ENCODE data around the gene SKIDA1. TPM values are rescaled to one million over a fixed set of nuclear protein-coding genes. Genes with fewer than 3 reads are reported as not detected.

The SKIDA1 gene
- total and polyA plus RNA-seq, 12 donors, result 0.64 to 3.5 (median 2.4) TPM

- Histone ChIP-seq H3K27ac (peak overlapping the region; percentile 98 to 99 (median 98)), H3K36me3 (replicated peaks in 1 of 2) (no peaks in the 10 kb centered on the region), H3K4me1 (replicated peaks in 1 of 2) (peaks cover 3 to 28% of the 10 kb centered on the region in 2 donors), H3K27me3 (no peaks in the 10 kb centered on the region), H3K9me3 (replicated peaks in 1 of 3) (no peaks in the 10 kb centered on the region), H3K4me3 (peak overlapping the region; percentile 13 to 71 (median 60))
- DNase-seq, result peak in 1 of 7 donors; percentile 60
- TF ChIP-seq CTCF (IDR thresholded peaks at IDR 0.05) (no peak), POLR2A (IDR thresholded peaks at IDR 0.05) (no peak)
- intact Hi-C loops (cut with DNase I), result no loop called here
- WGBS, 4 donors, result 1 to 5% (median 4%) methylated on average over 23 of the region's 23 CpGs
Measured at GRCh38 chr10:21524526-21525366, 736 bp downstream of the SKIDA1 start.

GRCh38 chr10:21524131-21524525 lies 1.4 kb downstream of the SKIDA1 start:
- Histone ChIP-seq H3K27ac (peak overlapping the region; percentile 98 to 99 (median 98)), H3K27me3 (no peaks in the 10 kb centered on the region), H3K4me3 (peak overlapping the region in 2 of 4 donors; percentile 70 to 71), H3K36me3 (replicated peaks in 1 of 2) (no peaks in the 10 kb centered on the region), H3K9me3 (replicated peaks in 1 of 3) (no peaks in the 10 kb centered on the region), H3K4me1 (replicated peaks in 1 of 2) (peaks cover 9 to 25% of the 10 kb centered on the region in 2 donors)
- no peak for DNase-seq
- 19 to 35% (median 28%) methylated on average over 7 of the region's 7 CpGs for WGBS, 4 donors
- TF ChIP-seq CTCF (IDR thresholded peaks at IDR 0.05) (no peak), POLR2A (IDR thresholded peaks at IDR 0.05) (no peak)
- intact Hi-C loops (cut with DNase I), result no loop called here

GRCh38 chr10:21523557-21524008 lies 1.9 kb downstream of the SKIDA1 start:
- intact Hi-C loops (cut with DNase I), result no loop called here
- 27 to 44% (median 38%) methylated on average over 3 of the region's 3 CpGs for WGBS, 4 donors
- Histone ChIP-seq H3K9me3 (replicated peaks in 1 of 3) (no peaks in the 10 kb centered on the region), H3K36me3 (replicated peaks in 1 of 2) (no peaks in the 10 kb centered on the region), H3K27ac (peak overlapping the region in 1 of 5 donors; percentile 98), H3K27me3 (no peaks in the 10 kb centered on the region), H3K4me1 (replicated peaks in 1 of 2) (peaks cover 9 to 27% of the 10 kb centered on the region in 2 donors), H3K4me3 (no peak overlapping the region)
- TF ChIP-seq POLR2A (IDR thresholded peaks at IDR 0.05) (no peak), CTCF (IDR thresholded peaks at IDR 0.05) (no peak)
- DNase-seq, result peak in 4 of 7 donors; percentile 49 to 77 (median 58)

- H3K36me3 ChIP-seq (replicated peaks in 1 of 2), result no peaks in the 10 kb centered on the region
- H3K27ac ChIP-seq, result peak overlapping the region in 1 of 5 donors; percentile 98
- H3K9me3 ChIP-seq (replicated peaks in 1 of 3), result no peaks in the 10 kb centered on the region
- peaks cover 9 to 27% of the 10 kb centered on the region in 2 donors for H3K4me1 ChIP-seq (replicated peaks in 1 of 2)
- no peak for DNase-seq
- WGBS, 4 donors, result 71 to 90% (median 86%) methylated on average over 1 of the region's 1 CpG
- no peaks in the 10 kb centered on the region for H3K27me3 ChIP-seq
- intact Hi-C loops (cut with DNase I), result no loop called here
- TF ChIP-seq CTCF (IDR thresholded peaks at IDR 0.05) (no peak), POLR2A (IDR thresholded peaks at IDR 0.05) (no peak)
- no peak overlapping the region for H3K4me3 ChIP-seq
Measured at GRCh38 chr10:21522631-21523406, 2.7 kb downstream of the SKIDA1 start.

All from adrenal gland (tissue), 12 donors.